SIG-M5 (cell line): Measurements from ENCODE around the gene TRIM67.
A peak's percentile ranks its signal among the peaks of the same experiment; 100 is the strongest.

Source experiments
- DNase-seq: peaks from one replicate; lab custom pipeline; 2025; lab: John Stamatoyannopoulos, UW

The TRIM67 gene

DNA sequence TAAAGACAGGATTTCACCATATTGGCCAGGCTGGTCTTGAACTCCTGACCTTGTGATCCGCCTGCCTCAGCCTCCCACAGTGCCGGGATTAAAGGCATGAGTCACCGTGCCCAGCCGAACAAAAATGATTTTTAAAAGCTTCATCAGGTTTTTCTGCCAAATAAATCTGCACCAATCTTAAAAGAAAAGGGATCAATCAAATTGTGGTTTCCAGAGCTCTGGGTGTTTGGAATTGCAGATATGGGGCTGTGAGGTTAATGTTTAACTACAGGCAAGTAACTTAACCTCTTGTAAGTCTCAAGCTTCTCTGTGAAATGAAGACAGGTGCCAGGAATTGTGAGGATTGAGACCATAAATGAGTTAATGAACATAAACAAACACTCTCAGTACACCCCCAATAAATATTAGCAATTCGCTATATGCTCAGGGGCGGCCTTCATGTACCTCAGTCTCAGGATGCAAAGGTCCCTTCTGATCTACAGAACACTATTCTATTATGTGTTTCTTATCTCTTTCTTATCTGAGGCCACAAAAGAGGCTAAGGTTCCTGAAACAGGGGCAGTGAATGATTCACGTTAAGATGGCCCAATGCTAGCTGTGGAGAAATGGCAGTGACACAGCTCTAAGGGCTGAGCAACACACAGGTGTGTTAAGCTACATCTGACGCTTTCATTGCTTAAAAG is 72.0 kb downstream of the TRIM67 start:
- DNase-seq, result no peak

DNA sequence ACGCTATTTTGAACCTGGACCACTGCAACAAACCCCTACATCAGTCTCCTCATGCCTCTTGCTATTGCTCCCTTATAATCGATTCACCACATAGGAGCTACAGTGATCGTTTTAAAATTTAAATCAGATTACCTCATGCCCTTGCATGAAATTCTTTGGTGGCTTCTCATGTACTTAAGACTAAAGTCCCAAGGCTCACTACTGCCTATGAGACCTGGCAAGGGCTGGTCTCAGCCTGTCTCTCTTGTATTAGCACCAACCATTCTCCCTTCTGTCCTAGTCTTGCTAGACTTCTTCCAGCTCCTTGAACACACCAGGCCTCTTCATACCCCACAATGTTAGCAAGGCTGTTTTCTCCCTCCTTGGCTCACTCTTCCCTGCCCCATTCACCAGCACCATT is 72.6 kb downstream of the TRIM67 start:
- no peak for DNase-seq

GRCh38 chr1:231235526-231236207 is 73.8 kb downstream of the TRIM67 start:
- no peak for DNase-seq

DNA sequence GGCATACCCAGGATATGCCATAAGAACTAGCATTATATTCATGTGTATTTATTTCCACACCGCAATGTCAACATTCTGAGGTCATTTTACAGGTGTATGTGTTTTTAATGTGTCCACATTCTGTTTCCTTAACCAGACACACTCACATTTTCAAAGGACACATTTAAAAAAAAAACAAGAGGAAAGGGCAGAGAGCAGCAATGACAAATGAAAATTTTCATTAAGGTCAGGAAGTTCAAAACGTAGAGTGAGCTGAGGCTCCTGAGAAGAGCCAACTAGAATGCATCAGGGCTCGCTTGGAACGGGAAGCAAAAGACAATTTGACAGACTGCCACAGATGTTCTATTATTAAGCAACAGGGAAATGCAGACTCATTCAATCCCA is 74.3 kb downstream of the TRIM67 start:
- DNase-seq, result no peak

- no peak for DNase-seq
These were observed 75.1 kb downstream of the TRIM67 start for GRCh38 chr1:231236938-231237337.

DNA sequence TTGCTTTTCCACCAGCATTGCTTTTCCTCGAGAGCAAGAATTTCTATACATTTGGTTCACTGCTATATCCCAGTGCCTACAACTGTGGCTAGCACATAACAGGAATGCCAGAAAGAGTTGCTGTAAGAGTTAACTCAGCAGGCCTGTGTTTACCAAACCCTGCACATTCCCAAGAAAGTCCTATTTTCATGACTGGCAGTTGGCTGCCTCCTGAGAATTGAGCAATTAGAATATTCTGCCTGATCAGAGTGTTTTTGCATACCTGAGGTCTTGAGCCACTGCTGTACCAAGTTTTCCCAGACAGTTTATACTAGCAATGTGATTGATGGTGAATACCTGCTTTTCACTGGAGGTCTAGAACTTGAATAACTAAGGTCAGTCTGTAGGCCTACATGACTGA is 76.4 kb downstream of the TRIM67 start:
- DNase-seq, result no peak

GRCh38 chr1:231240531-231240882 is 78.6 kb downstream of the TRIM67 start:
- no peak for DNase-seq

DNA sequence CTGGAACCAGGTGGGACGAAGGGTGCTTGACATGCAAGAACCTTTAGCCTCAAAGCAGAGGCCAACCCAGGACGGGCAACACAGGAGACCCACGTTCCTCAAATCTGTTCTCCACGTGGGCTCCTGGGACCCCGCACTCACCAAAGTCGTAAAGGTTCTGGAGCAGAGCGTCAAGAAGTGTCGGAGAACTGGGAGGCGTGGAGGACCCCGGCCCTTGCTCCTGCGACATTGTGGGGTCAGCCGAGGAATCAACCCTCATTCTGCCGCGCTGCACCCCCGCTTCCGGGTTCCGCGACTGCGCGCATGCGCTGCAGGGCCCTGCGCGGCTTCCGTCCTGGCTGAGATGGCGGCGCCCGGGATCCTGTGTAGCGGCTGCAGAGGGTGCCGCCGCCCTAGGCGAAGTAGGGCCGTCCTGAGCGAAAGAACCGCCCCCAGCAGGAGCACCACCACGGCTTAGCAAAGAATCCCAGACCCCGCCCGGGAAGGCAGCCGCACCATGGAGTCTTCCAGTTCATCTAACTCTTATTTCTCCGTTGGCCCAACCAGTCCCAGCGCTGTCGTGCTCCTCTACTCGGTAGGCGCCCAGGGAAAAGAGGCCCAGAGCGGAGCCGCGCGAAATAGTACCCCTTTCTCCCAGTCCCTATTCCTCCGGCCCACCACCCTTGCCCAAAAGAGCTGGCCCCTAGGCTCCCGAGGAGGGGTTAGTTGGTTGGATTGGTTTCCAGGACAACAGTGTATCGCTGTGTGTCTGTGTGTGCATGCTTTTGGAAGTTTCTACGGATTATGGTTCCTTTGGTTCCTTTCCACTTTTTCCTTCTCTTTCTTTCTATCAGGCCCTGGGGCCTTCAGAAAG is 79.3 kb downstream of the TRIM67 start, which contains the start of gene GNPAT:
TSS of gene GNPAT (plus strand) at position 330 of the 853 bp plus-strand sequence. CDS start at position 497, 167 bp downstream.
- DNase-seq, result peak; percentile 46

GRCh38 chr1:231241750-231242149 is 79.9 kb downstream of the TRIM67 start:
- no peak for DNase-seq

GRCh38 chr1:231242516-231243198 is 80.8 kb downstream of the TRIM67 start:
- no peak for DNase-seq

GRCh38 chr1:231248778-231249177 is 86.9 kb downstream of the TRIM67 start:
- no peak for DNase-seq

DNA sequence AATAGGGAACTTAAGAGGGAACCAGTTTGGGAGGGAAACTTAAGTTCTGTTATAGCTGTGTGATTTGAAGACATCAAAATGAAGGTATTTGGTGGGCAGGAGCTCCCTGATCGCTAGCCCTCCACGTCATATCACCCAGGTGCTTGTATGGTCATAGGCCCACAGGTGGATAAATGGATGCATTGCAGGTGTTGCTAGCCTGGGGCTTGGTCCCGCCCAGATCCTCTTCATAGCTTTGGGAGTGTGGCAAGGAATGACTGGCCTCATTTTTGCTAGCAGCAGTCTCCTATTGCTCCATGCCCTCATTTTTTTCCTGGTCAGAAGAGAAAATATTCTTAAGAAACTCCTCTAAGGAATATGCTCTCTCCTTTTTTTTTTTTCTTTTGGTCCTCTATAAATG is 90.5 kb downstream of the TRIM67 start:
- no peak for DNase-seq

GRCh38 chr1:231260351-231260750 is 98.5 kb downstream of the TRIM67 start:
- DNase-seq, result no peak

GRCh38 chr1:231264642-231265041 is 102.8 kb downstream of the TRIM67 start:
- no peak for DNase-seq

- DNase-seq, result no peak
These were observed 103.5 kb downstream of the TRIM67 start for GRCh38 chr1:231265379-231265778.

GRCh38 chr1:231266811-231267322 is 105.0 kb downstream of the TRIM67 start:
- no peak for DNase-seq
